Hindlimb muscle (tissue), 1 donor: Measurements from ENCODE around the gene PPP1R13B. TPM values are rescaled to one million over a fixed set of nuclear protein-coding genes. Genes with fewer than 3 reads are reported as not detected.

ENCODE experiments used
- DNase-seq: peaks from one replicate; pipeline ENCODE4 v3.0.0-alpha.2; 2013
- polyA plus RNA-seq: library from polyadenylated mRNA; unstranded; fragments of 120-200 nt; gene quantifications from one replicate; pipeline ENCODE4 v1.2.1, GENCODE V29; 2013; ENCODE audit not compliant: insufficient read length

PPP1R13B gene
- polyA plus RNA-seq, 1 donor, result 13.6 TPM

GRCh38 chr14:103881268-103882201 lies 34.2 kb upstream of the PPP1R13B start:
- no peak for DNase-seq

DNA sequence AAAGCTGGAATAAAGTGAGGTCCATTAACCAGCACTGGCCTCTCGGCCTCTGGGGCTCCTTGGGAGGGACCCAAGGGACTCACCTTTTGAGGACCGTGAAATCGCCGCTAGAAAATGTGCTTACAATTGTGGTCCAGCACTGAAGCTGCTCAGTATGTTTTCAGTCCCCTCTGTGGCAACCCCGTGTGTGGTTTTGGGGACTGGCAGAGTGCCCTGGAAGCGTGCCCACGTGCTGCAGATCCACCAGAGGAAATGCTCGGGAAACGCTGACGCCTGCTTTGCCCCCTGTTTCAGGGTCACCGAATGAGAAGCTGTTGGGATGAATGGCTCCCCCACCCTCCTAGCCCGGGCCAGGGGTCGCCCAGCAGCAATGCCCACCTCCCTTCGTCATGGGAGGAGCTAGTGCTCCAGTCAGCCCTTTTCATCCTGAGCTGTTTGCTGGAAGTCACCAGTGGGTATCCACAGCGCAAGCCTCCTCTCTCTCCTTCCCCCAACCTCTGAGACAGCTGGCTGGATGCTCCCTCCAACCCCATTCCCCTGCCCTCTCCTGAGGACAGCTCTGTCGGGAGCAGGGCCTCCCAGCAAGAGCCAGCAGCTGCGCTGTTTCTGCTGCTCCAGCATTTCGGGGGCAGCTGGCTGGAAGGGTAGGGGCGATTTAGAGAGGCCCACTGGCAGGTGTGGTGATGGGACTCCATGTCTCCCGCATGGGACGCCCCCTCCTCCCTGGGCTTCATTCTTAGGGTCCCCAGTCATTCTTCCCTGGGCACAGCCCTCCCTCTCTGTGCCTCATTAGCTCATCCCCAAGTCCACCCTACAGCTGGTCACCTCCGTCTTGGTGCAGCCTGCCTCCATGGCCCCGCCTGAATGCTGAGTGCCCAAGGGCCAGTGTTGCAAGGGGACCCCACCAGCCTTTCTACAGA lies 33.2 kb upstream of the PPP1R13B start:
- peak; percentile 54 for DNase-seq

- DNase-seq, result no peak
Measured at GRCh38 chr14:103879570-103880347, 32.4 kb upstream of the PPP1R13B start.

GRCh38 chr14:103879118-103879569 lies 31.8 kb upstream of the PPP1R13B start:
- DNase-seq, result no peak

GRCh38 chr14:103878180-103878579 lies 30.8 kb upstream of the PPP1R13B start:
- DNase-seq, result no peak

- DNase-seq, result no peak
Measured at GRCh38 chr14:103875010-103875409, 27.6 kb upstream of the PPP1R13B start.

DNA sequence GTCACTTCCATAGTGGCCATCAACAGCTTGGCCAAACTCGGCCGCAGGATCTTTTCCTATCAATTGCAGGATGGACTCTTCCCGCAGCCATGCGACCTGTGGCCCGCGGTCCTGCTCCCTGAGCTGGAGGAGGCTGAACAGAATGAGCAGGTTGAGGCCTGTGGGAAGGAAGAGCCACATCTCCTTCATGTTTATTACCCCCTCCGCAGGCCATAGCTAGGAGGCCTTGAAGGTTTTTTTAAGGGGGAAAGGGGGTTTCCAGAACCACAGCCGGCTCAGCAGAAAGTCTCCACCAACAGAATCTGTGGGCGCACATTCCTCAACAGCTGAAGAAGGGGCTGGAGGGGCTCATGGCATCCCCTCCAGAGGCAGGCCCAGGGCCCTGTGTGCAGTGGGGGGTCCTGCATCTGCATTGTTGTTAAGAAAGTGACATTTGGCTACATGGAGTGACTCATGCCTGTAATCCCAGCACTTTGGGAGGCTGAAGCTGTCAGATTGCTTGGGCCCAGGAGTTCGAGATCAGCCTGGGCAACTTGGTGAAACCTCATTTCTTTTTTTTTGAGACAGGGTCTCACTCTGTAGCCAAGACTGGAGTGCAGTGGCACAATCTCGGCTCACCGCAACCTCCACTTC lies 25.2 kb upstream of the PPP1R13B start:
- DNase-seq, result no peak

DNA sequence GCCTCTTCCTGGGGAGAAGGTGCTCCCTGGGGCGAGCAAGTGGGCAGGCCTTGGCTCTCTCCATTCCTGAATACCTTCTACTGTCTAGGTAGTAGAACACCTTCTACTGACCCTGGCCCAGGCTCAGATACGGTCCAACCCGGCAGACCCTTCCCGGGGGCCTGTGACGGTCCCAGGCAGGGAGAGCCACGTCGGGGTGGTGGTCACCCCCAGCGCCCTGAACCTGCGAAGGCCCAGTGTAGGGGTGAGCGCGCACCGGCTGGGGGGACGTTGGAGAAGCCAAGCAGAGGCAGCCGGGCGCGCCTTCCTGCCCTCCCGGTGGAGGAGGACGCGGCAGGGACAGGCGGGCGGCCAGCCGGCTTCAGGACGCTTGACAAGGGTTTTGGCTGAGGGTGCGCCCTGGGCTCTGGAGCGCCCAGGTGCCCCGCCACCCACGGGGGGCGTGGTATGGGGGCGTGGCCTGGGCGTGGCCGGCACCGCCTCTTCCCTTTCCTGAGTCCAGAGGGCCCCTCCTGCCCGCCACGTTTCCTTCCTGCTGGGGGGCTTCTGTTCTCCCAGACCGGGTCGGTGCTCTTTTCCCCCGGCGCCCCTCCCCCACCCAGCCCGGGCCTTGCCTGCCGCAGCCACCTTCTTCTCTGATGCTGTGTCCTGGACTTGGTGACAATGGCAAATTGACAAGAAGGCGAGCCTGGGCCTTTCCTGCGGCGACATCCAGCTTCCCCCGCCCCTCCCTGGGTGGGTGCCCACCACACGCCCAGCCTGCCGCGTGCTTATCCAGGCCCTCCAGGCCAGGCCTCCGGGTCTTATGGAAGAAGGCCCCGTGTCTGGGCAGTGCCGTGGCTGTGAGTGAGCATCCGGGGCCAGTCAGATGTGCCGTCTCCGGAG lies 24.5 kb upstream of the PPP1R13B start:
- no peak for DNase-seq

- no peak for DNase-seq
Measured at GRCh38 chr14:103870891-103871595, 23.7 kb upstream of the PPP1R13B start.

- no peak for DNase-seq
Measured at GRCh38 chr14:103870144-103870876, 22.9 kb upstream of the PPP1R13B start.

DNA sequence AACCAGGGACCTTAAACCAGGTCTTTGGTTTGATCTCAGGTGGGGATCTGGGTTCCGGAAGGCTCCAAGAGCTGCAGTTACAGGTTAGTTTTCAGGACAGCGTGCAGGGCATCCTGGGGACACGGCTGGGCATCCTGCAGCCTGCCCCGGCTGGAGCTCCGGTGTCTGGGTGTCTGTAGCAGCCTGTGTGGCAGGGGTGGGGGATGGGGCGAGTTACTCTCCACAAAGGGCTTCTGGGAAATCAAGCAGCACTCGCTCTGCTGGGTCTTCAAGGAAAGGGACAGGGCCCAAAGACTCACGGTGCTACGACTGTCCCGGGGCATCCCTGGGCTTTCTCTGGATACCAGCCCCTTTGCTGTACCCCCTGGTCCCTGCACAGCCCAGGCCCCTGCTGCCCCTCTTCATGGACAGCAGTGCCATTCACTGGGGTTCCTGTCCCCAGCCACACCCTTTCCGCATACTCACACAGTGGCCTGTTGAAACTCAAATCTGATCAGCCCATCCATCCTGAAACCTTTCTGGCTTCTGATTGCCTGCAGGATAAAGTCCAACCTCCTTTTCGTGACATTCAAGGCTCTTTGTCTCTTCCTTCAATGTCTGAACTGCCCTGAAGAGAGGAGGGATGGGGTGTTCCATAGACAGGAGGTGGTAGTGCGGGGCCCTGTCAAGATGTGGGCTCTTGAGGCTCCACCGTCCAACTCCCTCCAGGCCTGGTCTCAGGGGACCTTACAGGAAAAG lies 22.2 kb upstream of the PPP1R13B start:
- no peak for DNase-seq

- DNase-seq, result no peak
Measured at GRCh38 chr14:103868242-103868897, 21.0 kb upstream of the PPP1R13B start.

GRCh38 chr14:103867523-103867953 lies 20.2 kb upstream of the PPP1R13B start:
- DNase-seq, result no peak

- no peak for DNase-seq
Measured at GRCh38 chr14:103867020-103867419, 19.6 kb upstream of the PPP1R13B start.

DNA sequence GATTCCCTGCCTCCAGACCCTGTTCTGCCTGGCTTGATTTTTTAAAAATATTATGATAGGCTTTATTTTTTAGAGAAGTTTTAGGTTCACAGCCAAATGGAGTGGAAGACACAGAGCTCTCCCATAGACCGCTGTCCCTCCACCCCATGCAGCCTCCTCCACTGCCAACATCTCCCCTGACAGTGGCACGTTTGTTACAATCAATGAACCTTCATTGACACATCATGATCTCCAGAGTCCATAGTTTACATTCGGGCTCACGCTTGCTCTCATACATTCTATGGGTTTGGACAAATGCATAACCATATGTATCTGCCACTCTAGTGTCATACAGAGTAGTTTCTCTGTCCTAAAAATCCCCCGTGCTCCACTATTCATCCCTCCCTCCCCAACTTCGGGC lies 15.9 kb upstream of the PPP1R13B start:
- DNase-seq, result no peak

GRCh38 chr14:103862393-103862782 lies 15.0 kb upstream of the PPP1R13B start:
- no peak for DNase-seq

- DNase-seq, result no peak
Measured at GRCh38 chr14:103861413-103862392, 14.3 kb upstream of the PPP1R13B start.
